ENCODE results near the gene REEP1.
A peak's percentile ranks its signal among the peaks of the same experiment; 100 is the strongest.
"Not testable (repeated sequence)": the region's sequence is repeated elsewhere in the genome, so short reads cannot be mapped to it uniquely, and the experiment has no call there.

Gene REEP1

GRCh38 chr2:86249176-86249575 lies 88.2 kb downstream of the REEP1 start:
- Histone ChIP-seq H3K36me3 (ENCODE audit: low read length) (no peaks in the 10 kb centered on the region), H3F3A (ENCODE audit: insufficient read depth) (no peaks in the 10 kb centered on the region), H4K20me1 (ENCODE audit: low read depth, low read length) (no peaks in the 10 kb centered on the region), H3K4me2 (ENCODE audit: low read depth, low read length, poor library complexity, severe bottlenecking) (no peak overlapping the region), H2AFZ (ENCODE audit: low read depth, low read length, severe bottlenecking) (no peak overlapping the region), H3K27ac (ENCODE audit: low read depth, low read length) (no peak overlapping the region), H3K4me3 (ENCODE audit: insufficient read depth, low read length, poor library complexity, severe bottlenecking) (no peak overlapping the region), H3K79me2 (ENCODE audit: insufficient read depth, low read length) (no peaks in the 10 kb centered on the region), H3K9ac (ENCODE audit: low read length) (no peak overlapping the region), H3K9me3 (ENCODE audit: insufficient read depth, low read length) (no peaks in the 10 kb centered on the region), H3K9me2 (replicated peaks; ENCODE audit: insufficient read depth, low read length) (no peaks in the 10 kb centered on the region), H3K27me3 (ENCODE audit: low read length) (no peaks in the 10 kb centered on the region)
- TF ChIP-seq CTCF (IDR thresholded peaks at IDR 0.05; ENCODE audit: insufficient read depth, low read length, poor library complexity, severe bottlenecking) (no peak), EZH2phosphoT487 (conservative IDR thresholded peaks at IDR 0.05; ENCODE audit: low read length) (no peak)

DNA sequence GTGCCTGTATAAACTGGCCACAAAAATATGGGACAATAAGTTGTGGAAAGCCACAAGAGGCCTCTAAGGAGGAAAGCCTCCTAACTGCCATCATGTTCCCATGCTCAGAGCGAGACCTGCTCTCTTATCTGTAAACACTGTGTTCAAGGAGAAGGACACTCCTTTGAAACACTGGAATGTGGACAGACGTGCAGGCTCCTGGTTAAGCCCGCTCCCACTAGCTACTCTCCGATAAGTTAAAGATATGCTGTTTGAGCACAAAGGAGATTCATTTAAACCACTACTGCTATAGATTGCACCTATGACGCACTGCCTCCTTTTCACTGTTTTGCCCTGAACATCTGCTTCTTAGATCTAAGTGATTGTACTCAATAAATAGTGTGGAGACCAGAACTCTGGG lies 92.2 kb downstream of the REEP1 start:
- not testable (repeated sequence) for H3F3A ChIP-seq (ENCODE audit: insufficient read depth); H3K4me2 ChIP-seq (ENCODE audit: low read depth, low read length, poor library complexity, severe bottlenecking); H3K79me2 ChIP-seq (ENCODE audit: insufficient read depth, low read length); H3K36me3 ChIP-seq (ENCODE audit: low read length); H3K4me3 ChIP-seq (ENCODE audit: insufficient read depth, low read length, poor library complexity, severe bottlenecking); H3K27me3 ChIP-seq (ENCODE audit: low read length); H3K9me3 ChIP-seq (ENCODE audit: insufficient read depth, low read length); H3K9me2 ChIP-seq (replicated peaks; ENCODE audit: insufficient read depth, low read length); H2AFZ ChIP-seq (ENCODE audit: low read depth, low read length, severe bottlenecking); H3K9ac ChIP-seq (ENCODE audit: low read length); H3K27ac ChIP-seq (ENCODE audit: low read depth, low read length); H4K20me1 ChIP-seq (ENCODE audit: low read depth, low read length)

GRCh38 chr2:86244781-86245180 lies 92.6 kb downstream of the REEP1 start:
- H3K79me2 ChIP-seq (ENCODE audit: insufficient read depth, low read length); H3K27me3 ChIP-seq (ENCODE audit: low read length); H3K9me3 ChIP-seq (ENCODE audit: insufficient read depth, low read length); H3K36me3 ChIP-seq (ENCODE audit: low read length); H3K4me3 ChIP-seq (ENCODE audit: insufficient read depth, low read length, poor library complexity, severe bottlenecking); H3K27ac ChIP-seq (ENCODE audit: low read depth, low read length); H3K9ac ChIP-seq (ENCODE audit: low read length); H3F3A ChIP-seq (ENCODE audit: insufficient read depth); H3K9me2 ChIP-seq (replicated peaks; ENCODE audit: insufficient read depth, low read length); H2AFZ ChIP-seq (ENCODE audit: low read depth, low read length, severe bottlenecking); H4K20me1 ChIP-seq (ENCODE audit: low read depth, low read length); H3K4me2 ChIP-seq (ENCODE audit: low read depth, low read length, poor library complexity, severe bottlenecking): not testable (repeated sequence)

- Histone ChIP-seq H3K36me3 (ENCODE audit: low read length) (no peaks in the 10 kb centered on the region), H3K9me2 (replicated peaks; ENCODE audit: insufficient read depth, low read length) (no peaks in the 10 kb centered on the region), H3K9ac (ENCODE audit: low read length) (no peak overlapping the region), H3K79me2 (ENCODE audit: insufficient read depth, low read length) (no peaks in the 10 kb centered on the region), H3K27ac (ENCODE audit: low read depth, low read length) (no peak overlapping the region), H4K20me1 (ENCODE audit: low read depth, low read length) (no peaks in the 10 kb centered on the region), H2AFZ (ENCODE audit: low read depth, low read length, severe bottlenecking) (no peak overlapping the region), H3F3A (ENCODE audit: insufficient read depth) (peaks cover 6% of the 10 kb centered on the region; the same call in 1 of the 2 replicates), H3K27me3 (ENCODE audit: low read length) (no peaks in the 10 kb centered on the region), H3K4me3 (ENCODE audit: insufficient read depth, low read length, poor library complexity, severe bottlenecking) (no peak overlapping the region), H3K9me3 (ENCODE audit: insufficient read depth, low read length) (no peaks in the 10 kb centered on the region), H3K4me2 (ENCODE audit: low read depth, low read length, poor library complexity, severe bottlenecking) (no peak overlapping the region)
- peak; percentile 28 for TF ChIP-seq CTCF (IDR thresholded peaks at IDR 0.05; ENCODE audit: insufficient read depth, low read length, poor library complexity, severe bottlenecking)
- no peak for TF ChIP-seq EZH2phosphoT487 (conservative IDR thresholded peaks at IDR 0.05; ENCODE audit: low read length)
Observed at GRCh38 chr2:86243950-86244733, 93.3 kb downstream of the REEP1 start.
